K562 (cell line): ENCODE data around the gene NEDD4L. TPM values are rescaled to one million over a fixed set of nuclear protein-coding genes. Genes with fewer than 3 reads are reported as not detected.

Experiments
- CBX2 ChIP-seq: fragments of 200-600 bp; sonication (generic); IDR thresholded peaks from one replicate; pipeline ENCODE4 v1.6.1; 2012; ENCODE audit warnings: mild to moderate bottlenecking, low read length, inconsistent platforms; ENCODE audit not compliant: insufficient read depth, poor library complexity, severe bottlenecking
- DDX20 ChIP-seq: fragments of 450-650 bp; IDR thresholded peaks from 2 replicates; pipeline ENCODE4 v1.6.1; 2016; ENCODE audit warnings: missing genetic modification characterization, low read depth, mild to moderate bottlenecking, missing compliant biosample characterization, moderate library complexity
- EP400 ChIP-seq: fragments of 450-650 bp; IDR thresholded peaks from 2 replicates; pipeline ENCODE4 v1.6.1; 2017; ENCODE audit warnings: antibody characterized with exemption, mild to moderate bottlenecking, moderate library complexity
- L3MBTL2 ChIP-seq: fragments of 450-650 bp; IDR thresholded peaks from 2 replicates; pipeline ENCODE4 v1.6.1; 2016; ENCODE audit warnings: mild to moderate bottlenecking, moderate library complexity
- MAZ ChIP-seq, 2 experiments: fragments of 450-650 bp in 1 of 2; sonication (generic) in 1 of 2; formaldehyde crosslinking; IDR thresholded peaks in 1 of 2; conservative IDR thresholded peaks in 1 of 2; 2 replicates each; pipeline versions ENCODE4 v1.4.0 to v1.5.0; 2020; ENCODE audit warnings: mild to moderate bottlenecking in 1 of 2, missing genetic modification reagents in 1 of 2
- NFE2 ChIP-seq: IDR thresholded peaks from 2 replicates; pipeline ENCODE4 v1.6.1; 2014; ENCODE audit warnings: antibody characterized with exemption, low read depth
- POLR2H ChIP-seq: IDR thresholded peaks from 2 replicates; pipeline ENCODE4 v1.6.1; 2016; ENCODE audit warnings: missing genetic modification characterization, low read depth, mild to moderate bottlenecking, control low read depth, missing compliant biosample characterization, moderate library complexity
- SMC3 ChIP-seq: conservative IDR thresholded peaks from 2 replicates; pipeline ENCODE4 v1.6.1; 2011; ENCODE audit warnings: low read depth, low read length, improper control_type of control experiment; ENCODE audit not compliant: insufficient read depth
- ZBED1 ChIP-seq: IDR thresholded peaks from 2 replicates; pipeline ENCODE4 v1.6.1; 2014
- polyA plus RNA-seq, 8 experiments: library from polyadenylated mRNA; depleted of rRNA in 4 of 8; stranded (reverse) in 5 of 8; unstranded in 3 of 8; fragments of >200 nt; fragmentation: Nextera tagmentation in 2 of 8; fragmentation: Illumina TruSeq in 1 of 8; extraction: Ambion mirVana in 2 of 8; extraction: Trizol in 1 of 8; gene quantifications; 2 replicates each; pipeline versions ENCODE4 v1.2.1 to v1.2.3, GENCODE V29; 2011 to 2014; ENCODE audit warnings: inconsistent platforms in 1 of 8, missing spikeins in 1 of 8
- total RNA-seq, 7 experiments: library from RNA; depleted of rRNA in 6 of 7; stranded (reverse); fragments of >200 nt in 6 of 7; fragmentation: Illumina TruSeq in 2 of 7; extraction: Trizol in 2 of 7; gene quantifications; 2 replicates each; pipeline versions ENCODE4 v1.2.1 to v1.2.3, GENCODE V29; 2011 to 2021; ENCODE audit warnings: low replicate concordance in 1 of 7
- TF ChIP-seq, protein P1 (sequence below): fragments of 450-650 bp; IDR thresholded peaks from 2 replicates; pipeline ENCODE4 v1.6.1; 2017; ENCODE audit warnings: antibody characterized with exemption, mild to moderate bottlenecking
- TF ChIP-seq, protein P2 (sequence below), 3 experiments: IDR thresholded peaks in 2 of 3; conservative IDR thresholded peaks in 1 of 3; 2 replicates each; pipeline ENCODE4 v1.5.1; 2011 to 2012; ENCODE audit warnings: low read length in 3 of 3, mild to moderate bottlenecking in 3 of 3, control low read depth in 2 of 3, improper control_type of control experiment in 1 of 3, inconsistent platforms in 1 of 3, low read depth in 1 of 3, mixed read lengths in 1 of 3, moderate library complexity in 1 of 3; ENCODE audit not compliant: insufficient read depth in 2 of 3
- TF ChIP-seq, protein P3 (sequence below): fragments of 450-650 bp; IDR thresholded peaks from 2 replicates; pipeline ENCODE4 v1.6.1; 2018; ENCODE audit not compliant: partially characterized antibody
- TF ChIP-seq, protein P4 (sequence below): IDR thresholded peaks from 2 replicates; pipeline ENCODE4 v1.6.1; 2012; ENCODE audit warnings: low read depth, low read length, improper control_type of control experiment, borderline replicate concordance
- TF ChIP-seq, protein P5 (sequence below), 2 experiments: fragments of 450-650 bp; IDR thresholded peaks; 2 replicates each; pipeline ENCODE4 v1.6.1; 2016

The NEDD4L gene
- total and polyA plus RNA-seq, 9 of the 15 experiments (the other 6 are each of a cell fraction or from before 2014, with no cell fraction given) = 8.1 to 33.4 (median 19.9) TPM

- TF ChIP-seq, protein P1, sequence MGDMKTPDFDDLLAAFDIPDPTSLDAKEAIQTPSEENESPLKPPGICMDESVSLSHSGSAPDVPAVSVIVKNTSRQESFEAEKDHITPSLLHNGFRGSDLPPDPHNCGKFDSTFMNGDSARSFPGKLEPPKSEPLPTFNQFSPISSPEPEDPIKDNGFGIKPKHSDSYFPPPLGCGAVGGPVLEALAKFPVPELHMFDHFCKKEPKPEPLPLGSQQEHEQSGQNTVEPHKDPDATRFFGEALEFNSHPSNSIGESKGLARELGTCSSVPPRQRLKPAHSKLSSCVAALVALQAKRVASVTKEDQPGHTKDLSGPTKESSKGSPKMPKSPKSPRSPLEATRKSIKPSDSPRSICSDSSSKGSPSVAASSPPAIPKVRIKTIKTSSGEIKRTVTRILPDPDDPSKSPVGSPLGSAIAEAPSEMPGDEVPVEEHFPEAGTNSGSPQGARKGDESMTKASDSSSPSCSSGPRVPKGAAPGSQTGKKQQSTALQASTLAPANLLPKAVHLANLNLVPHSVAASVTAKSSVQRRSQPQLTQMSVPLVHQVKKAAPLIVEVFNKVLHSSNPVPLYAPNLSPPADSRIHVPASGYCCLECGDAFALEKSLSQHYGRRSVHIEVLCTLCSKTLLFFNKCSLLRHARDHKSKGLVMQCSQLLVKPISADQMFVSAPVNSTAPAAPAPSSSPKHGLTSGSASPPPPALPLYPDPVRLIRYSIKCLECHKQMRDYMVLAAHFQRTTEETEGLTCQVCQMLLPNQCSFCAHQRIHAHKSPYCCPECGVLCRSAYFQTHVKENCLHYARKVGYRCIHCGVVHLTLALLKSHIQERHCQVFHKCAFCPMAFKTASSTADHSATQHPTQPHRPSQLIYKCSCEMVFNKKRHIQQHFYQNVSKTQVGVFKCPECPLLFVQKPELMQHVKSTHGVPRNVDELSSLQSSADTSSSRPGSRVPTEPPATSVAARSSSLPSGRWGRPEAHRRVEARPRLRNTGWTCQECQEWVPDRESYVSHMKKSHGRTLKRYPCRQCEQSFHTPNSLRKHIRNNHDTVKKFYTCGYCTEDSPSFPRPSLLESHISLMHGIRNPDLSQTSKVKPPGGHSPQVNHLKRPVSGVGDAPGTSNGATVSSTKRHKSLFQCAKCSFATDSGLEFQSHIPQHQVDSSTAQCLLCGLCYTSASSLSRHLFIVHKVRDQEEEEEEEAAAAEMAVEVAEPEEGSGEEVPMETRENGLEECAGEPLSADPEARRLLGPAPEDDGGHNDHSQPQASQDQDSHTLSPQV = no peak
- TF ChIP-seq ZBED1 = no peak
- no peak for TF ChIP-seq POLR2H (tag)
- TF ChIP-seq EP400 = no peak
- TF ChIP-seq, protein P2, sequence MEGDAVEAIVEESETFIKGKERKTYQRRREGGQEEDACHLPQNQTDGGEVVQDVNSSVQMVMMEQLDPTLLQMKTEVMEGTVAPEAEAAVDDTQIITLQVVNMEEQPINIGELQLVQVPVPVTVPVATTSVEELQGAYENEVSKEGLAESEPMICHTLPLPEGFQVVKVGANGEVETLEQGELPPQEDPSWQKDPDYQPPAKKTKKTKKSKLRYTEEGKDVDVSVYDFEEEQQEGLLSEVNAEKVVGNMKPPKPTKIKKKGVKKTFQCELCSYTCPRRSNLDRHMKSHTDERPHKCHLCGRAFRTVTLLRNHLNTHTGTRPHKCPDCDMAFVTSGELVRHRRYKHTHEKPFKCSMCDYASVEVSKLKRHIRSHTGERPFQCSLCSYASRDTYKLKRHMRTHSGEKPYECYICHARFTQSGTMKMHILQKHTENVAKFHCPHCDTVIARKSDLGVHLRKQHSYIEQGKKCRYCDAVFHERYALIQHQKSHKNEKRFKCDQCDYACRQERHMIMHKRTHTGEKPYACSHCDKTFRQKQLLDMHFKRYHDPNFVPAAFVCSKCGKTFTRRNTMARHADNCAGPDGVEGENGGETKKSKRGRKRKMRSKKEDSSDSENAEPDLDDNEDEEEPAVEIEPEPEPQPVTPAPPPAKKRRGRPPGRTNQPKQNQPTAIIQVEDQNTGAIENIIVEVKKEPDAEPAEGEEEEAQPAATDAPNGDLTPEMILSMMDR (IDR thresholded peaks at IDR 0.05 in 2 of 3, conservative IDR thresholded peaks at IDR 0.05 in 1 of 3; ENCODE audit: insufficient read depth in 2 of 3, low read depth in 1 of 3, low read length in 3 of 3) = peak; percentile 44 to 66 (median 52)
- TF ChIP-seq DDX20 (tag) = no peak
- TF ChIP-seq NFE2 = peak; percentile 31; the same call in 1 of the 2 replicates
- no peak for TF ChIP-seq MAZ (CRISPR knock-in tag; conservative IDR thresholded peaks at IDR 0.05 in 1 of 2, IDR thresholded peaks at IDR 0.05 in 1 of 2)
- TF ChIP-seq L3MBTL2 = peak; percentile 27; the same call in 1 of the 2 replicates
- TF ChIP-seq, protein P3, sequence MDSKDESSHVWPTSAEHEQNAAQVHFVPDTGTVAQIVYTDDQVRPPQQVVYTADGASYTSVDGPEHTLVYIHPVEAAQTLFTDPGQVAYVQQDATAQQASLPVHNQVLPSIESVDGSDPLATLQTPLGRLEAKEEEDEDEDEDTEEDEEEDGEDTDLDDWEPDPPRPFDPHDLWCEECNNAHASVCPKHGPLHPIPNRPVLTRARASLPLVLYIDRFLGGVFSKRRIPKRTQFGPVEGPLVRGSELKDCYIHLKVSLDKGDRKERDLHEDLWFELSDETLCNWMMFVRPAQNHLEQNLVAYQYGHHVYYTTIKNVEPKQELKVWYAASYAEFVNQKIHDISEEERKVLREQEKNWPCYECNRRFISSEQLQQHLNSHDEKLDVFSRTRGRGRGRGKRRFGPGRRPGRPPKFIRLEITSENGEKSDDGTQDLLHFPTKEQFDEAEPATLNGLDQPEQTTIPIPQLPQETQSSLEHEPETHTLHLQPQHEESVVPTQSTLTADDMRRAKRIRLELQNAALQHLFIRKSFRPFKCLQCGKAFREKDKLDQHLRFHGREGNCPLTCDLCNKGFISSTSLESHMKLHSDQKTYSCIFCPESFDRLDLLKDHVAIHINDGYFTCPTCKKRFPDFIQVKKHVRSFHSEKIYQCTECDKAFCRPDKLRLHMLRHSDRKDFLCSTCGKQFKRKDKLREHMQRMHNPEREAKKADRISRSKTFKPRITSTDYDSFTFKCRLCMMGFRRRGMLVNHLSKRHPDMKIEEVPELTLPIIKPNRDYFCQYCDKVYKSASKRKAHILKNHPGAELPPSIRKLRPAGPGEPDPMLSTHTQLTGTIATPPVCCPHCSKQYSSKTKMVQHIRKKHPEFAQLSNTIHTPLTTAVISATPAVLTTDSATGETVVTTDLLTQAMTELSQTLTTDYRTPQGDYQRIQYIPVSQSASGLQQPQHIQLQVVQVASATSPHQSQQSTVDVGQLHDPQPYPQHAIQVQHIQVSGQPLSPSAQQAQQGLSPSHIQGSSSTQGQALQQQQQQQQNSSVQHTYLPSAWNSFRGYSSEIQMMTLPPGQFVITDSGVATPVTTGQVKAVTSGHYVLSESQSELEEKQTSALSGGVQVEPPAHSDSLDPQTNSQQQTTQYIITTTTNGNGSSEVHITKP = no peak
- TF ChIP-seq, protein P4, sequence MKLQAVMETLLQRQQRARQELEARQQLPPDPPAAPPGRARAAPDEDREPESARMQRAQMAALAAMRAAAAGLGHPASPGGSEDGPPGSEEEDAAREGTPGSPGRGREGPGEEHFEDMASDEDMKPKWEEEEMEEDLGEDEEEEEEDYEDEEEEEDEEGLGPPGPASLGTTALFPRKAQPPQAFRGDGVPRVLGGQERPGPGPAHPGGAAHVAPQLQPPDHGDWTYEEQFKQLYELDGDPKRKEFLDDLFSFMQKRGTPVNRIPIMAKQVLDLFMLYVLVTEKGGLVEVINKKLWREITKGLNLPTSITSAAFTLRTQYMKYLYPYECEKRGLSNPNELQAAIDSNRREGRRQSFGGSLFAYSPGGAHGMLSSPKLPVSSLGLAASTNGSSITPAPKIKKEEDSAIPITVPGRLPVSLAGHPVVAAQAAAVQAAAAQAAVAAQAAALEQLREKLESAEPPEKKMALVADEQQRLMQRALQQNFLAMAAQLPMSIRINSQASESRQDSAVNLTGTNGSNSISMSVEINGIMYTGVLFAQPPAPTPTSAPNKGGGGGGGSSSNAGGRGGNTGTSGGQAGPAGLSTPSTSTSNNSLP = no peak
- no peak for TF ChIP-seq SMC3
- TF ChIP-seq CBX2 = no peak
- TF ChIP-seq, protein P5, sequence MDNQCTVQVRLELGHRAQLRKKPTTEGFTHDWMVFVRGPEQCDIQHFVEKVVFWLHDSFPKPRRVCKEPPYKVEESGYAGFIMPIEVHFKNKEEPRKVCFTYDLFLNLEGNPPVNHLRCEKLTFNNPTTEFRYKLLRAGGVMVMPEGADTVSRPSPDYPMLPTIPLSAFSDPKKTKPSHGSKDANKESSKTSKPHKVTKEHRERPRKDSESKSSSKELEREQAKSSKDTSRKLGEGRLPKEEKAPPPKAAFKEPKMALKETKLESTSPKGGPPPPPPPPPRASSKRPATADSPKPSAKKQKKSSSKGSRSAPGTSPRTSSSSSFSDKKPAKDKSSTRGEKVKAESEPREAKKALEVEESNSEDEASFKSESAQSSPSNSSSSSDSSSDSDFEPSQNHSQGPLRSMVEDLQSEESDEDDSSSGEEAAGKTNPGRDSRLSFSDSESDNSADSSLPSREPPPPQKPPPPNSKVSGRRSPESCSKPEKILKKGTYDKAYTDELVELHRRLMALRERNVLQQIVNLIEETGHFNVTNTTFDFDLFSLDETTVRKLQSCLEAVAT (IDR thresholded peaks at IDR 0.05) = no peak
Observed at GRCh38 chr18:58231930-58232329, 187.9 kb downstream of the NEDD4L start (continued).
